Esophagus squamous epithelium (tissue), 4 donors: ENCODE results near the gene ATXN1.

Source experiments
- CTCF ChIP-seq, 6 experiments: fragments of 450-650 bp in 4 of 6; fragments of 200-600 bp in 2 of 6; sonication (generic) in 2 of 6; IDR thresholded peaks; one replicate each; pipeline ENCODE4 v1.5.1; 2016 to 2019; ENCODE audit warnings: antibody characterized with exemption in 6 of 6, mild to moderate bottlenecking in 4 of 6, moderate library complexity in 4 of 6
- POLR2A ChIP-seq, 4 donors: fragments of 450-650 bp; IDR thresholded peaks; one replicate each; pipeline ENCODE4 v1.6.1; 2017; ENCODE audit warnings: antibody characterized with exemption in 4 of 4, mild to moderate bottlenecking in 4 of 4, moderate library complexity in 3 of 4

- TF ChIP-seq CTCF (IDR thresholded peaks at IDR 0.05) = no peak
- TF ChIP-seq POLR2A (IDR thresholded peaks at IDR 0.05) = no peak
Measured at GRCh38 chr6:16753341-16753740, 7.9 kb downstream of the ATXN1 start.
